GM13977 (cell line): Measurements from ENCODE around the gene HBD.

ENCODE experiments used
- DNase-seq: peaks from one replicate; pipeline ENCODE4 v3.0.0; 2012; ENCODE audit warnings: low spot score
- CTCF ChIP-seq: IDR thresholded peaks from 2 replicates; pipeline ENCODE4 v1.5.1; 2012; ENCODE audit warnings: mild to moderate bottlenecking, control low read depth; ENCODE audit not compliant: insufficient read depth; ENCODE audit errors: extremely low read depth, missing control alignments
- in situ Hi-C: fragments of 300-500 bp; cut with MboI; formaldehyde crosslinking; loops from one replicate; pipeline ENCODE4 v1.12.0; 2022; ENCODE audit warnings: low sequenced_read_pairs, low pct_unique_long_range_greater_than_20kb, mixed read lengths, inconsistent platforms; ENCODE audit not compliant: unreplicated experiment

Gene HBD

GRCh38 chr11:5233307-5233706 is 976 bp downstream of the HBD start:
- in situ Hi-C loops: no loop called here
- no peak for DNase-seq
- no peak for TF ChIP-seq CTCF

GRCh38 chr11:5232821-5233220 is 1.5 kb downstream of the HBD start:
- DNase-seq: no peak
- in situ Hi-C loops: no loop called here
- no peak for TF ChIP-seq CTCF

- DNase-seq: no peak
- in situ Hi-C loops: no loop called here
- TF ChIP-seq CTCF: no peak
Measured at GRCh38 chr11:5232176-5232575, 2.1 kb downstream of the HBD start.

- in situ Hi-C loops: no loop called here
- TF ChIP-seq CTCF: no peak
- DNase-seq: no peak
Measured at GRCh38 chr11:5231111-5231510, 3.2 kb downstream of the HBD start.

- no peak for TF ChIP-seq CTCF
- DNase-seq: no peak
- in situ Hi-C loops: no loop called here
Measured at GRCh38 chr11:5230266-5230665, 4.0 kb downstream of the HBD start.

GRCh38 chr11:5229796-5230195 is 4.5 kb downstream of the HBD start:
- in situ Hi-C loops: no loop called here
- TF ChIP-seq CTCF: no peak
- no peak for DNase-seq

GRCh38 chr11:5229356-5229755 is 4.9 kb downstream of the HBD start:
- in situ Hi-C loops: no loop called here
- TF ChIP-seq CTCF: no peak
- DNase-seq: no peak
